Daoy (cell line): ENCODE data around the gene FRAT2. TPM values are rescaled to one million over a fixed set of nuclear protein-coding genes. Genes with fewer than 3 reads are reported as not detected.
"Not testable (repeated sequence)": the region's sequence is repeated elsewhere in the genome, so short reads cannot be mapped to it uniquely, and the experiment has no call there.

Source experiments
- DNase-seq: peaks from one replicate; pipeline ENCODE4 v3.0.0-alpha.2; 2015; ENCODE audit warnings: low read depth
- total RNA-seq: library from RNA; depleted of rRNA; stranded (reverse); fragments of >200 nt; shearing (Covaris generic); gene quantifications from 2 replicates; pipeline ENCODE4 v1.2.3, GENCODE V29; 2014; rRNA removed

FRAT2 gene
- total RNA-seq, 1 experiment from 2014 or later: 13.8 TPM

GRCh38 chr10:97291357-97292096 lies 43.0 kb downstream of the FRAT2 start:
- no peak for DNase-seq

GRCh38 chr10:97290576-97291356 lies 43.8 kb downstream of the FRAT2 start:
- not testable (repeated sequence) for DNase-seq

DNA sequence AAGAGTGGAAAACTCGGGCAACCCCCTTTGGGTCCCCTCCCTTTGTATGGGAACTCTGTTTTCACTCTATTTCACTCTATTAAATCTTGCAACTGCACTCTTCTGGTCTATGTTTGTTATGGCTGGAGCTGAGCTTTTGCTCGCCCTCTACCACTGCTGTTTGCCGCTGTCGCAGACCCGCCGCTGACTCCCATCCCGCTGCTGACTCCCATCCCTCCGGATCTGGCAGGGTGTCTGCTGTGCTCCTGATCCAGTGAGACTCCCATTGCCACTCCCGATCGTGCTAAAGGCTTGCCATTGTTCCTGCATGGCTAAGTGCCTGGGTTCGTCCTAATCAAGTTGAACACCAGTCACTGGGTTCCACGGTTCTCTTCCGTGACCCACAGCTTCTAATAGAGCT lies 44.5 kb downstream of the FRAT2 start:
- DNase-seq: not testable (repeated sequence)

Other genes starting within 250 kb of the FRAT2 start
- gene SLIT1, start 148.8 kb downstream of the FRAT2 start, total RNA-seq: 0.11 TPM in 1 of 2 replicates, not detected in the other
- gene ARHGAP19, start 42.1 kb downstream of the FRAT2 start, total RNA-seq: 9.8 and 11.4 TPM in 2 replicates
- gene FRAT1, start 15.5 kb downstream of the FRAT2 start, total RNA-seq: 1.3 and 2.2 TPM in 2 replicates
- gene RRP12, start 66.6 kb upstream of the FRAT2 start, total RNA-seq: 78.4 and 78.6 TPM in 2 replicates
- 506 and 508 TPM in 2 replicates for gene PGAM1, start 91.5 kb upstream of the FRAT2 start, total RNA-seq
- 37.7 and 49.1 TPM in 2 replicates for gene EXOSC1, start 111.3 kb upstream of the FRAT2 start, total RNA-seq
- gene ZDHHC16, start 111.4 kb upstream of the FRAT2 start, total RNA-seq: 29.8 and 38.1 TPM in 2 replicates
- 53.3 and 70.5 TPM in 2 replicates for gene MMS19, start 163.7 kb upstream of the FRAT2 start, total RNA-seq
- 8.2 and 8.3 TPM in 2 replicates for gene UBTD1, start 164.2 kb upstream of the FRAT2 start, total RNA-seq
- not detected in 2 replicates for gene ANKRD2, start 238.1 kb upstream of the FRAT2 start, total RNA-seq
- gene HOGA1, start 249.7 kb upstream of the FRAT2 start, total RNA-seq: not detected in 2 replicates